Skin of body (tissue), 2 donors: ENCODE results near the gene IL1R2. TPM values are rescaled to one million over a fixed set of nuclear protein-coding genes. Genes with fewer than 3 reads are reported as not detected.
"Not testable (repeated sequence)": the region's sequence is repeated elsewhere in the genome, so short reads cannot be mapped to it uniquely, and the experiment has no call there.

Experiments
- DNase-seq: peaks from one replicate; lab custom pipeline; 2025; lab: John Stamatoyannopoulos, UW
- total RNA-seq: library from RNA; depleted of rRNA; stranded (reverse); fragments of >200 nt; gene quantifications from one replicate; pipeline ENCODE4 v1.2.3, GENCODE V29; 2014

Gene IL1R2
- total RNA-seq, 1 donor from 2014 or later: 15.6 TPM

DNA sequence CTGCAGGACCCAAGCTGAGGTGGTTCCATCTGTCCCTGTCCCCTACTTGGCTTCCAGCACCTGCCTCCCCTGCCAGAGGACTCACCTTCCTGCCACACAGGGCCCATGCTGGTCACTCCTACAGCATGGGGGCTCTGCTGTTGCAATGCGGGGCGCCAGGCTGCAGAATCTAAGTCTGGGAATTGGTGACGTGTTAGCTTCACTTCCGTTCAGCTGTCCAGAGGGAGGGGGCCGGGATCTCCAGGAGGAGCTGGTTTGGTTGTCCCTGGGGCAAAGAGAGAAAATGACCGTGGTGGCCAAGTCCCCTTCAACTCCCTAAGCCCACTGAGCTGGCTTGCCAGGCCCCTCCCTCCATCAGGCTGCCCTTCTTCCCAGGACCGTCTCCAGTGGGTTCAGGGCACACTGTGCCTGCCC is 69.5 kb downstream of the IL1R2 start:
- DNase-seq: no peak

GRCh38 chr2:102061962-102062795 is 70.4 kb downstream of the IL1R2 start:
- peak; percentile 87 for DNase-seq

DNA sequence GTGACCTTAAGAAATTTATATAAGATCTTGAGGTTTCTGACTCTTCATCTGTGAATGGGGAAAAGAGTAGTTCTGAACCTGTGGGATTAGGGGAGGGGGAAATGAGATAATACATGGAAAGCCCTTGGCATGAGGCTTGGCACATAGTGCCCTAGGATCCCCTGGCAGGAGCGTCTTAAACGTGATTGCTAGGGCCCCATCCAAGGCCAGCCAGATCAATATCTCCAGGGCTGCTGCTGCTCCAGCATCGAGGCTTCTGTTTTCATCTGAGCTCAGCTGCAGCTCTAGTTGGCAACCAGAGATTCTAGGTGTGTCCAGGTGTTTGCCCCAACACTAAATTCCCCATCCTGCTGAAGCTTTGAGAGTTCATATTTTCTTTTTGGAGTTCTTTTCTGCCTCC is 71.0 kb downstream of the IL1R2 start:
- DNase-seq: no peak

- peak; percentile 47 for DNase-seq
Observed at GRCh38 chr2:102063487-102063911, 71.7 kb downstream of the IL1R2 start.

- DNase-seq: peak; percentile 82
Observed at GRCh38 chr2:102063941-102064678, 72.3 kb downstream of the IL1R2 start.

DNA sequence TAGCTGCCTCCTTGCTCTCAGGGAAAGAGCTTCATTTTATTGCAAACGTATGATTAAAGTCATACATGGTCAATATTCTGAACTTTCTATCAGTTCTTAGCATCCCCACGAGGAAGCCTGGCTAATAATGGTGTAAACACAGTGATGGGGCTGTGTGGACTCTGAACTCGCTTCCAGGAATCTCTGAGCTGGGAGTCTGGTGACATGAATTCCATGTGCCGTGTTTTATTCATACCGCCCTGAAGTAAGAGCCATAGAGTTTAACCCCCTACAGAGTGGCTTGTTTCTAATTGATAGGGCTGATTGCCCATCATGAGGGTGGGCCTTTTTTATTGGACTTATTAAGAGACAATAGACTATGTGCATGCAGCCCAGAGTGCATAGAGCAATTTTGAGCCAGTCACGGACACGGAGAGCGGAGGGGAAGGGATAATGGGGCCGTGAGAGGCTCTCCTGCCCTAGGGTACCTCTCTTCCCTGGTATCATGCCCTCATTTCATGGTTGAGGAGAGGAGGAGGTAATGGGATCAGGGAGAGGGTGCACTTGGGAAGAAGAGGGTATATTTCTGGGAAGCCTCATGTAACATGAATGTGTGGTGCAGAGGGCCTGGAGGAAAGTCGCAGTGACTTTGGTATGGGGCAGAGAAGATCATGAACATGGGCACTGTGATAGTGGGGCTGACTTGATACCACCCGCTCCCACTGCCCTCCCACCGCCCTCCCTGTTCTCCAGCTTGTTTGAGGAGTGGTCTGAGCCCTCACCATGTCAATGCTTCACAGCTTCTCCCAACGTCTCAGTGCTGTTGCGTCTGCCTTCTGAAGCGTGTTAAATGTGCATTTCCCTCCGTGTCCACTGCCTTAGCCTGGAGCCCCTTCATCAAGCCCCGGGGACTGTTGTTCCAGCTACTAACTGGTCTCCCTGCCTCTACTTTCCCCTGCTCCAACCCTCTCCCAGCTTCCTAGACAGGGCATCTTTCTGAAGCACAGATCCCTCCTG is 73.2 kb downstream of the IL1R2 start:
- DNase-seq: peak; percentile 56

DNA sequence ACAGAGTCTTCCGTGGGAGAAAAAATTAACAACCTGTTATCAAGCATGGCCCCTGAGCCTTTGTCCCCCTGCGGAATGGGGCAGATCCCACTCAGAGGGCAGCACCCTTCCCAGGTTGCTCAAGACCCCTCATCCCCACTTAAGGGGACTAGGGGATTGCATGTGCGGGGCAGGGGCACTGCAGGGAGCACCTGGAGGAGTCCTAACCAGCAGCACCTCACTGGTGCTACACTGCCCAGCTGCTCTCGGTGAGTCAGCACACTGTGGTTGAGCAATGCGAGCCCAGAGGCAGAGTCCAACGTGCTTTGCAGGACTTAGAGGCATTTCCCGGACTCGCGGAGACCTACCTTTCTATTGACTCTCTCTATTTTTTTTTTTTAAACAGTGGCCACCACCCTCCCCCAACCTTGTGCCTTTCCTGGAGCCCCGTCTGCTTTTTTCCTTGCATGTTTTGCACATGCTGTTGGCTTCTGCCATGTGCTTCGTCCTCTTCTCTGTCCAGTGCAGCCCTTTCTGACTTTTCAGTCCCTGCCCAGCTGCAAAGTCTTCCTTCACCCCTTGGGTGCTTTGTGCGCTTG is 74.0 kb downstream of the IL1R2 start:
- DNase-seq: no peak

- no peak for DNase-seq
Observed at GRCh38 chr2:102066554-102066953, 74.8 kb downstream of the IL1R2 start.

GRCh38 chr2:102068126-102068525 is 76.4 kb downstream of the IL1R2 start:
- not testable (repeated sequence) for DNase-seq

DNA sequence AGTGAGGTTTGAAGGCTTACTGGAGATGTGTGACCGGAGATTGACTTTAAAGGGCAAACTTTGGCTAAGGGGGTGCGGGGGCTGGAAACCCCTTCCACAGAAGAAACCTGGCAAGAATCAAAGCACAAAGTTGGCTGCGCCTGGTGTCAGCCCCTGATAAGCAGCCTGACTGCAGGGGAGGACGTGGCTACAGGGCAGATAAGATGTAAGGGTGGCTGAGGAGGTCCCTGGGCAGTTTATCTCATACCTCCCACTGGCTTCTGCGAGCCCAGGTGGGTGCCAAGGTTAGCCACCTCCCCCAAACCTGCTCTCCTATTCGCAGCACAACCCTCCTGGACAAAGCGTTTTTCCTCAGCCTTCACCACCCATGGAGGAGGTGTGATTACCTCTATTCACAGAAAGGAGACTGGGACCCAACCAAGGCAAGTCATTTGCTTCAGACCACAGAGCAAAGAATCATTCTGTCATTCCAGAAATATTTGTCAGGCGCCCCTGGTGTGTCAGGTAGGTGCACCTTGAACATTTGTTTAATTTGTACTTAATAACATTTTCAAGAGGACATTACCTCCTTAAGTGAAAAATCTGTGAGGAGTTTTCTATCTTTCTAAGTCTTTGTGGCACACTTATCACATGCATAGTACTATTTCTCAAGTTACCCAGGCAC is 77.7 kb downstream of the IL1R2 start:
- DNase-seq: no peak

DNA sequence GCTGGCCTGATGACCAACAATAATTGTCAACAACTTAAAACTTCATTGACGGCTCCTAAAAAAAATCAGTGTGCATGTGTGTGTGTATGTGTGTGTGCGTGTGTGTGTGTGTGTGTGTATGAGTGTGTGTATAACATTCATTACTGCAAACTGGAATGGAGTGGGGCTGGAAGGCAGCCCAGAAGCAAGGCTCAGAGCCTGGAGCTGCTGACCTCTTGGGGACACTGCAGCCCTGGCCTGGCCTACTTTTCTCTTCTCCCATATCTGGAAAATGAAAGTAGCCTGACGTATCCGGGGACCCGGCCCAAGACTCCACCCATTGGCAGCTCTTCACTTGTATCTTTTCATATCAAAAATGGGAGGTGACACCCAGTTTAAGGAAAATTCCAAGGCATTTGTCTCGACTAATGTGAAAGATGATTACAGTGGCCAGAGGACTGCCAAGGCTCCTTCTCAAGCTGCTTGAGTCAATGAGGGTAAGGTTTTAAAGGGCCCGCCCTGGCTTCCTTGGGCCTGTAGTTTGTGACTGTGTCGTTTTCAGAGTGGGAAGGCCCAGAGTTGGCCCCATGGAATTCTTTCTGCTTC is 78.4 kb downstream of the IL1R2 start:
- DNase-seq: peak; percentile 72

GRCh38 chr2:102072741-102073140 is 81.0 kb downstream of the IL1R2 start:
- DNase-seq: no peak

DNA sequence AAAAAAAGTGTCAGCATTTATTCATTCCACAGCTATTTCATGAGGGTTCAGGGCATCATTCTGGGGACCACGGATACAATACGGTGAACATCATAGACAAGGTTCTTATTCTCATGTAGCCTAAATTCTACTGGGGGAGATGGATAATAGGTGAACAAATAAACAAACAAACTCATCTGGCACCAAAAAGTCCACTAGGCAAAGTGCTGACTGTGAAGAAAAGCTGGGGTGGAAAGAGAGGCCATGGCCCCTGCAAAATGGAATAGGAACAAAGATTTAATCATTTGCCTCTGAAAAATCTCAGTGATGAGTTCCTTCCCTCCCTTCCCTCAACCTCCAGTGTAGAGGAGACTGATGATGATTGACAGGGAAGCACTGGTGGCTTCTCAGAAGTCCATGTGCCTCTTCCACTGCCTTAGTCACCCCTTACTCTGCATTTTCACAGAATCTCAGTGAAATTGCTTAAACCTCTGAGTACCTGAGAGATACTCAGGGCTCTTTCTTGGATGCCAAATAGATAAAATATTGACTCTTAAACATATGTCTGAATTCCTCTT is 81.5 kb downstream of the IL1R2 start:
- DNase-seq: no peak

DNA sequence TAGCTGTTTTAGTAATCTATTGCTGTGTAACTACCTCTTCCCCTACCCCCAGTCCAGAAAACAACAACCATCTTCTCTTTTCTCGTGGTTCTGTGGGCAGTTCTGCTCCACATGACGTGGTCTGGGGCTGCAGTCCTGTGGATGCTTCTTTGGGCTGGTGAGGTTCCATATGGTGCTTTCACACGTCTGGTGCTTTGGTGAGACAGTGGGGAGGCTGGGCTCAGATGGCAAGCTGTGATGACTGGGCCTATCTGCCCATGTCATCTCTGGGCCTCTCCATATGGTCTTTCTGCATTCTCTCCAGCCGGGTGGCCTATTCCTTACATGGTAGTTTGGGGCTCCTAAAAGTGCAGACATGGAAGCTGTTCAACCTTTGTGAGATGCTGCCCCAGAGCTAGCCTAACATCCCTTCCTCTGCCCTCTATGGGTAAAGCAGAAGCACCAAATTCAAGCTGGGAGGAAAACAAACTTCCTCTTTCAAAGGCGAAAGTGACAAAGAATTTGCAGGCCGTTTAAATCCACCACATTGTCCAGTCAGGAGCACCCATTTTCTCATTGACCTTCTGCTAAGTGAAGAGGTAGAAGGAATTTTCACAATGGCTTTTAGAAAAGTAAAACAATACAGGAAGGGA is 82.5 kb downstream of the IL1R2 start:
- no peak for DNase-seq

GRCh38 chr2:102075479-102075878 is 83.7 kb downstream of the IL1R2 start:
- no peak for DNase-seq

DNA sequence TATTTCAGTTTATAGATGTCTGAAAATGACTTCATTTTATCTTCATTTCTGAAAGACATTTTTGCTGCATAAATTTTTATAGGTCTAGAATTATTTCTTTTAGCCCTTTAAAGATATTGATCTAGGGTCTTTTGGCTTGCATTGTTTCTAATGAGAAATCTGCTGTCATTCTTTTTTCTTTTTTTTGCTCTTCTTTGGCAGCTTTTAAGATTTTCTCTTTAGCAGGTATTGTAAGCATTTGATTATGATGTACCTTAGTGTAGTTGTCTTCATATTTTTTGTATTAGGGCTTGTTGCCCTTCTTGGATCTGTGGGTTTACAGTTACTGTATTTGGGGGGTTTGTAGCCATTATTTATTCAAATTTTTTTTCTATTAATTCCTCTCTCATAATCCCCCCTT is 84.8 kb downstream of the IL1R2 start:
- DNase-seq: no peak
